Prostate gland (tissue), 2 donors: ENCODE data around the gene OGFRL1.

Experiments
- POLR2A ChIP-seq: fragments of 450-650 bp; IDR thresholded peaks from one replicate; pipeline ENCODE4 v1.6.1; 2016; ENCODE audit warnings: antibody characterized with exemption, mild to moderate bottlenecking
- TF ChIP-seq, protein P1 (sequence below), 4 experiments: fragments of 200-600 bp in 2 of 4; fragments of 450-650 bp in 2 of 4; sonication (generic) in 2 of 4; IDR thresholded peaks; 1 replicate in 3 of 4; 2 replicates in 1 of 4; pipeline ENCODE4 v1.5.1; 2016 to 2019; ENCODE audit warnings: antibody characterized with exemption in 4 of 4, mild to moderate bottlenecking in 2 of 4, moderate library complexity in 2 of 4

- TF ChIP-seq POLR2A = no peak
- TF ChIP-seq, protein P1, sequence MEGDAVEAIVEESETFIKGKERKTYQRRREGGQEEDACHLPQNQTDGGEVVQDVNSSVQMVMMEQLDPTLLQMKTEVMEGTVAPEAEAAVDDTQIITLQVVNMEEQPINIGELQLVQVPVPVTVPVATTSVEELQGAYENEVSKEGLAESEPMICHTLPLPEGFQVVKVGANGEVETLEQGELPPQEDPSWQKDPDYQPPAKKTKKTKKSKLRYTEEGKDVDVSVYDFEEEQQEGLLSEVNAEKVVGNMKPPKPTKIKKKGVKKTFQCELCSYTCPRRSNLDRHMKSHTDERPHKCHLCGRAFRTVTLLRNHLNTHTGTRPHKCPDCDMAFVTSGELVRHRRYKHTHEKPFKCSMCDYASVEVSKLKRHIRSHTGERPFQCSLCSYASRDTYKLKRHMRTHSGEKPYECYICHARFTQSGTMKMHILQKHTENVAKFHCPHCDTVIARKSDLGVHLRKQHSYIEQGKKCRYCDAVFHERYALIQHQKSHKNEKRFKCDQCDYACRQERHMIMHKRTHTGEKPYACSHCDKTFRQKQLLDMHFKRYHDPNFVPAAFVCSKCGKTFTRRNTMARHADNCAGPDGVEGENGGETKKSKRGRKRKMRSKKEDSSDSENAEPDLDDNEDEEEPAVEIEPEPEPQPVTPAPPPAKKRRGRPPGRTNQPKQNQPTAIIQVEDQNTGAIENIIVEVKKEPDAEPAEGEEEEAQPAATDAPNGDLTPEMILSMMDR (IDR thresholded peaks at IDR 0.05) = no peak
Observed at GRCh38 chr6:71301546-71301945, 12.9 kb downstream of the OGFRL1 start.
